HEK293 (cell line): ENCODE data around the gene PRPF19.
A peak's percentile ranks its signal among the peaks of the same experiment; 100 is the strongest.

Experiments
- CTCF ChIA-PET: fragments of 350-600 bp; formaldehyde crosslinking; extraction: SDS; loops from one replicate; lab custom pipeline; 2021; ENCODE audit warnings: antibody characterized with exemption; lab: Yijun Ruan, JAX
- POLR2A ChIA-PET: fragments of 300-600 bp; formaldehyde crosslinking; extraction: SDS; loops from one replicate; lab custom pipeline; 2020; ENCODE audit warnings: antibody characterized with exemption, inconsistent platforms; lab: Yijun Ruan, JAX
- H3K27ac ChIP-seq: fragments of 200-500 bp; sonication (Bioruptor generic); 2 replicates; pipeline ENCODE4 v1.5.1; 2014; ENCODE audit warnings: low read depth, low read length, control low read depth, inconsistent platforms; ENCODE audit errors: extremely low read depth
- H3K36me3 ChIP-seq, 2 experiments: fragments of 200-500 bp in 1 of 2; sonication (Bioruptor generic) in 1 of 2; 1 replicate in 1 of 2; 2 replicates in 1 of 2; pipeline ENCODE4 v1.5.1; 2014 to 2017; ENCODE audit warnings: inconsistent platforms in 2 of 2, low read length in 2 of 2; ENCODE audit not compliant: control insufficient read depth in 2 of 2, insufficient read depth in 1 of 2
- H3K4me1 ChIP-seq: fragments of 200-500 bp; sonication (Bioruptor generic); 2 replicates; pipeline ENCODE4 v1.5.1; 2014; ENCODE audit warnings: mild to moderate bottlenecking, low read length, inconsistent platforms; ENCODE audit not compliant: control insufficient read depth, insufficient read depth
- H3K4me3 ChIP-seq: 2 replicates; pipeline ENCODE4 v1.5.1; 2011; ENCODE audit warnings: low read depth, mild to moderate bottlenecking, control low read depth, low read length, moderate library complexity
- H3K9me3 ChIP-seq: fragments of 200-500 bp; sonication (Bioruptor generic); 2 replicates; pipeline ENCODE4 v1.5.1; 2014; ENCODE audit warnings: low read depth, low read length, inconsistent platforms; ENCODE audit not compliant: control insufficient read depth, insufficient read depth
- EGR2 ChIP-seq: fragments of 450-650 bp; formaldehyde crosslinking; IDR thresholded peaks from 2 replicates; pipeline ENCODE4 v1.5.1; 2016; ENCODE audit warnings: low read depth, missing biosample characterization, missing genetic modification characterization
- KLF10 ChIP-seq: fragments of 450-650 bp; IDR thresholded peaks from 2 replicates; pipeline ENCODE4 v1.5.1; 2018; ENCODE audit warnings: missing biosample characterization, mild to moderate bottlenecking, missing genetic modification characterization
- OVOL3 ChIP-seq: fragments of 450-650 bp; formaldehyde crosslinking; IDR thresholded peaks from 2 replicates; pipeline ENCODE4 v1.5.1; 2016; ENCODE audit warnings: missing biosample characterization, missing genetic modification characterization
- SCRT1 ChIP-seq: fragments of 450-650 bp; formaldehyde crosslinking; IDR thresholded peaks from 2 replicates; pipeline ENCODE4 v1.5.1; 2016; ENCODE audit warnings: missing biosample characterization, missing genetic modification characterization, borderline replicate concordance
- SETDB1 ChIP-seq: IDR thresholded peaks from one replicate; pipeline ENCODE4 v1.6.1; 2017; ENCODE audit warnings: mild to moderate bottlenecking, low read length, moderate library complexity, mixed read lengths; ENCODE audit not compliant: insufficient read length
- SP3 ChIP-seq: fragments of 450-650 bp; formaldehyde crosslinking; IDR thresholded peaks from 2 replicates; pipeline ENCODE4 v1.5.1; 2016; ENCODE audit warnings: missing biosample characterization, missing genetic modification characterization
- ZFHX2 ChIP-seq: fragments of 450-650 bp; formaldehyde crosslinking; conservative IDR thresholded peaks from 2 replicates; pipeline ENCODE4 v1.5.1; 2016; ENCODE audit warnings: missing biosample characterization, missing genetic modification characterization
- ZFP41 ChIP-seq: fragments of 450-650 bp; formaldehyde crosslinking; IDR thresholded peaks from 2 replicates; pipeline ENCODE4 v1.5.1; 2016; ENCODE audit warnings: missing biosample characterization, missing genetic modification characterization, borderline replicate concordance
- ZIC2 ChIP-seq: fragments of 450-650 bp; formaldehyde crosslinking; IDR thresholded peaks from 2 replicates; pipeline ENCODE4 v1.5.1; 2016; ENCODE audit warnings: missing biosample characterization, missing genetic modification characterization
- ZNF155 ChIP-seq: fragments of 450-650 bp; formaldehyde crosslinking; IDR thresholded peaks from 2 replicates; pipeline ENCODE4 v1.5.1; 2016; ENCODE audit warnings: missing biosample characterization, missing genetic modification characterization
- ZNF221 ChIP-seq: fragments of 450-650 bp; formaldehyde crosslinking; IDR thresholded peaks from 2 replicates; pipeline ENCODE4 v1.5.1; 2017; ENCODE audit warnings: missing biosample characterization, missing genetic modification characterization, borderline replicate concordance
- ZNF292 ChIP-seq: fragments of 450-650 bp; formaldehyde crosslinking; IDR thresholded peaks from 2 replicates; pipeline ENCODE4 v1.5.1; 2016; ENCODE audit warnings: low read depth, missing biosample characterization, missing genetic modification characterization, borderline replicate concordance
- ZNF426 ChIP-seq: fragments of 450-650 bp; formaldehyde crosslinking; IDR thresholded peaks from 2 replicates; pipeline ENCODE4 v1.5.1; 2017; ENCODE audit warnings: missing biosample characterization, missing genetic modification characterization, mild to moderate bottlenecking, inconsistent platforms, moderate library complexity
- ZNF433 ChIP-seq: fragments of 450-650 bp; formaldehyde crosslinking; IDR thresholded peaks from 2 replicates; pipeline ENCODE4 v1.5.1; 2016; ENCODE audit warnings: missing biosample characterization, missing genetic modification characterization, low read depth
- ZNF768 ChIP-seq: fragments of 450-650 bp; formaldehyde crosslinking; IDR thresholded peaks from 2 replicates; pipeline ENCODE4 v1.5.1; 2018; ENCODE audit warnings: missing biosample characterization, mild to moderate bottlenecking, missing genetic modification characterization
- ZNF776 ChIP-seq: fragments of 450-650 bp; formaldehyde crosslinking; IDR thresholded peaks from 2 replicates; pipeline ENCODE4 v1.5.0; 2017; ENCODE audit warnings: missing biosample characterization, missing genetic modification characterization, borderline replicate concordance
- TF ChIP-seq, protein P1 (sequence below): fragments of 450-650 bp; formaldehyde crosslinking; IDR thresholded peaks from 2 replicates; pipeline ENCODE4 v1.5.1; 2017; ENCODE audit warnings: missing biosample characterization, missing genetic modification characterization
- TF ChIP-seq, protein P2 (sequence below): fragments of 450-650 bp; formaldehyde crosslinking; IDR thresholded peaks from 2 replicates; pipeline ENCODE4 v1.5.1; 2016; ENCODE audit warnings: missing biosample characterization, missing genetic modification characterization
- TF ChIP-seq, protein P3 (sequence below): fragments of 450-650 bp; formaldehyde crosslinking; IDR thresholded peaks from 2 replicates; pipeline ENCODE4 v1.5.1; 2017; ENCODE audit warnings: missing biosample characterization, missing genetic modification characterization
- TF ChIP-seq, protein P4 (sequence below): fragments of 450-650 bp; formaldehyde crosslinking; IDR thresholded peaks from 2 replicates; pipeline ENCODE4 v1.5.1; 2016; ENCODE audit warnings: missing biosample characterization, missing genetic modification characterization

The PRPF19 gene

DNA sequence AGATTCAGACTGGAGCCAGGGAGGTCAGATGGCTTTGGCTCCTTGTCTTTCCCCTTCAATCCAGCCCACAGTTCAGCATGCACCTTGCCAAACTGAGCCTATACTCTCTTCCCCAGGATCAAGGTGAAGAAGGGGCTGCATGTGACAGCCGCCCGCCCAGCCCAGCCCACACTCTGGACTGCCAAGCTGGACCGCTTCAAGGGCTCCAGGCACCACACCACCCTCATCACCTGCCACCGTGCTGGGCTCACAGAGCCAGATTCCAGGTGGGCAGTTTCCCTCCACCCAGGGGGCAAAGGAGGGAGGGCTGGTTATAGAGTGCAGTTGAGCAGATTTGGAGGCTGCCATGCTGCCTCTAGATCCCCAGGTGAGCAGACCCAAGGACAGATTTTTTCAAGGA lies 24.0 kb upstream of the PRPF19 start:
- Histone ChIP-seq H3K36me3 (peaks cover 0 to 82% of the 10 kb centered on the region in 2 experiments; a peak in 1 of 3 replicates), H3K9me3 (no peaks in the 10 kb centered on the region), H3K4me3 (no peak overlapping the region), H3K27ac (no peak overlapping the region)
- TF ChIP-seq ZNF776 (tag by site-specific recombination) (no peak), ZNF433 (no peak), OVOL3 (tag by site-specific recombination) (no peak), ZFP41 (tag by site-specific recombination) (no peak), SETDB1 (no peak), SCRT1 (tag by site-specific recombination) (no peak), ZIC2 (tag by site-specific recombination) (no peak), KLF10 (tag by site-specific recombination) (no peak), ZNF768 (tag by site-specific recombination) (no peak), SP3 (tag by site-specific recombination) (no peak)
- TF ChIP-seq, protein P1, sequence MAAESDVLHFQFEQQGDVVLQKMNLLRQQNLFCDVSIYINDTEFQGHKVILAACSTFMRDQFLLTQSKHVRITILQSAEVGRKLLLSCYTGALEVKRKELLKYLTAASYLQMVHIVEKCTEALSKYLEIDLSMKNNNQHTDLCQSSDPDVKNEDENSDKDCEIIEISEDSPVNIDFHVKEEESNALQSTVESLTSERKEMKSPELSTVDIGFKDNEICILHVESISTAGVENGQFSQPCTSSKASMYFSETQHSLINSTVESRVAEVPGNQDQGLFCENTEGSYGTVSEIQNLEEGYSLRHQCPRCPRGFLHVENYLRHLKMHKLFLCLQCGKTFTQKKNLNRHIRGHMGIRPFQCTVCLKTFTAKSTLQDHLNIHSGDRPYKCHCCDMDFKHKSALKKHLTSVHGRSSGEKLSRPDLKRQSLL: no peak
- TF ChIP-seq, protein P2, sequence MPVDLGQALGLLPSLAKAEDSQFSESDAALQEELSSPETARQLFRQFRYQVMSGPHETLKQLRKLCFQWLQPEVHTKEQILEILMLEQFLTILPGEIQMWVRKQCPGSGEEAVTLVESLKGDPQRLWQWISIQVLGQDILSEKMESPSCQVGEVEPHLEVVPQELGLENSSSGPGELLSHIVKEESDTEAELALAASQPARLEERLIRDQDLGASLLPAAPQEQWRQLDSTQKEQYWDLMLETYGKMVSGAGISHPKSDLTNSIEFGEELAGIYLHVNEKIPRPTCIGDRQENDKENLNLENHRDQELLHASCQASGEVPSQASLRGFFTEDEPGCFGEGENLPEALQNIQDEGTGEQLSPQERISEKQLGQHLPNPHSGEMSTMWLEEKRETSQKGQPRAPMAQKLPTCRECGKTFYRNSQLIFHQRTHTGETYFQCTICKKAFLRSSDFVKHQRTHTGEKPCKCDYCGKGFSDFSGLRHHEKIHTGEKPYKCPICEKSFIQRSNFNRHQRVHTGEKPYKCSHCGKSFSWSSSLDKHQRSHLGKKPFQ (tag by site-specific recombination): no peak
- TF ChIP-seq, protein P3, sequence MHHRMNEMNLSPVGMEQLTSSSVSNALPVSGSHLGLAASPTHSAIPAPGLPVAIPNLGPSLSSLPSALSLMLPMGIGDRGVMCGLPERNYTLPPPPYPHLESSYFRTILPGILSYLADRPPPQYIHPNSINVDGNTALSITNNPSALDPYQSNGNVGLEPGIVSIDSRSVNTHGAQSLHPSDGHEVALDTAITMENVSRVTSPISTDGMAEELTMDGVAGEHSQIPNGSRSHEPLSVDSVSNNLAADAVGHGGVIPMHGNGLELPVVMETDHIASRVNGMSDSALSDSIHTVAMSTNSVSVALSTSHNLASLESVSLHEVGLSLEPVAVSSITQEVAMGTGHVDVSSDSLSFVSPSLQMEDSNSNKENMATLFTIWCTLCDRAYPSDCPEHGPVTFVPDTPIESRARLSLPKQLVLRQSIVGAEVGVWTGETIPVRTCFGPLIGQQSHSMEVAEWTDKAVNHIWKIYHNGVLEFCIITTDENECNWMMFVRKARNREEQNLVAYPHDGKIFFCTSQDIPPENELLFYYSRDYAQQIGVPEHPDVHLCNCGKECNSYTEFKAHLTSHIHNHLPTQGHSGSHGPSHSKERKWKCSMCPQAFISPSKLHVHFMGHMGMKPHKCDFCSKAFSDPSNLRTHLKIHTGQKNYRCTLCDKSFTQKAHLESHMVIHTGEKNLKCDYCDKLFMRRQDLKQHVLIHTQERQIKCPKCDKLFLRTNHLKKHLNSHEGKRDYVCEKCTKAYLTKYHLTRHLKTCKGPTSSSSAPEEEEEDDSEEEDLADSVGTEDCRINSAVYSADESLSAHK (tag by site-specific recombination): no peak
- TF ChIP-seq, all 188 proteins: peak for 0
- H3K4me1 ChIP-seq: no peaks in the 10 kb centered on the region
- ChIA-PET CTCF (no interaction called here), POLR2A (interaction anchor here (2.1 kb wide), 1 partner anchor 17 kb away, joined by 8 read pairs; the partner anchor contains the start of gene TMEM109)

DNA sequence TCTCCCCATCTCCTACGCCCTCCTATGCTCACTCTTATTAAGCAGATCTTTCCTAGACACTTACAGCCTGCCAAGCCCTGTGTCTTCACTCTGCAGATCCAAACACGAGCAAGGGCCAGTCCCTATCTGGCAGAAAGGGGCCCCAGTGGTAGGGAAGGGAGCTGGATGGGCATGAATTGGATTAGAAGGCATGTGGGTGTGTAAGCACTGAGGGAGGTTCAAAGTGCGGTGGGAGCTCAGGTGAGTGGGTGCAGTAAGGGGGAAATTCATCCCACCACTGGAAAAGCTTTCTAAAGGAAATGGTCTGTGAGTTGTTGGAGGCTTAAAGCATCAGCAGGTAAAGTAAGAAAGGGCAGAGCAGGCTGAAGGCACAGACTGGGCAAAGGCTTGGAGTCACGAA lies 23.4 kb upstream of the PRPF19 start:
- POLR2A ChIA-PET: interaction anchor here (1.3 to 2.1 kb wide), 2 partner anchors 10 to 16 kb away, joined by 6 to 8 read pairs; partner anchors contain the start of gene TMEM109
- CTCF ChIA-PET: no interaction called here
- H3K9me3 ChIP-seq: no peaks in the 10 kb centered on the region
- H3K36me3 ChIP-seq: peaks cover 0 to 78% of the 10 kb centered on the region in 2 experiments; a peak in 1 of 3 replicates
- no peak overlapping the region for H3K4me3 ChIP-seq
- TF ChIP-seq ZFHX2 (tag by site-specific recombination) (peak; percentile 77), EGR2 (tag by site-specific recombination) (peak; percentile 81), ZNF155 (tag by site-specific recombination) (no peak), ZNF292 (no peak), ZNF426 (tag by site-specific recombination) (no peak), ZNF221 (tag by site-specific recombination) (no peak)
- TF ChIP-seq, protein P4, sequence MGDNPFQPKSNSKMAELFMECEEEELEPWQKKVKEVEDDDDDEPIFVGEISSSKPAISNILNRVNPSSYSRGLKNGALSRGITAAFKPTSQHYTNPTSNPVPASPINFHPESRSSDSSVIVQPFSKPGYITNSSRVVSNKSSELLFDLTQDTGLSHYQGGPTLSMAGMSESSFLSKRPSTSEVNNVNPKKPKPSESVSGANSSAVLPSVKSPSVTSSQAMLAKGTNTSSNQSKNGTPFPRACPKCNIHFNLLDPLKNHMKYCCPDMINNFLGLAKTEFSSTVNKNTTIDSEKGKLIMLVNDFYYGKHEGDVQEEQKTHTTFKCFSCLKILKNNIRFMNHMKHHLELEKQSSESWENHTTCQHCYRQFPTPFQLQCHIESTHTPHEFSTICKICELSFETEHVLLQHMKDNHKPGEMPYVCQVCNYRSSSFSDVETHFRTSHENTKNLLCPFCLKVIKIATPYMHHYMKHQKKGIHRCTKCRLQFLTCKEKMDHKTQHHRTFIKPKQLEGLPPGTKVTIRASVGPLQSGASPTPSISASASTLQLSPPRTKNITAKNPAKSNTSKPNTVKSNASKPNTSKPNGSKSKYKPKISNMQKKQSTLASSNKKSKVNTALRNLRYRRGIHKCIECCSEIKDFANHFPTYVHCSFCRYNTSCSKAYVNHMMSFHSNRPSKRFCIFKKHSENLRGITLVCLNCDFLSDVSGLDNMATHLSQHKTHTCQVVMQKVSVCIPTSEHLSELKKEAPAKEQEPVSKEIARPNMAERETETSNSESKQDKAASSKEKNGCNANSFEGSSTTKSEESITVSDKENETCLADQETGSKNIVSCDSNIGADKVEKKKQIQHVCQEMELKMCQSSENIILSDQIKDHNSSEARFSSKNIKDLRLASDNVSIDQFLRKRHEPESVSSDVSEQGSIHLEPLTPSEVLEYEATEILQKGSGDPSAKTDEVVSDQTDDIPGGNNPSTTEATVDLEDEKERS (tag by site-specific recombination): no peak
- TF ChIP-seq, all 188 proteins: peak for 2
- Histone ChIP-seq H3K27ac (no peak overlapping the region), H3K4me1 (no peaks in the 10 kb centered on the region)
